GM18519 (cell line): ENCODE data around the gene DKK3.

Source experiments
- ATAC-seq: cut with Tn5 transposase; IDR thresholded peaks from one replicate; pipeline ENCODE4 v1.9.1; 2021; ENCODE audit warnings: mild to moderate bottlenecking, moderate library complexity; ENCODE audit not compliant: unreplicated experiment, low FRiP score

Gene DKK3

GRCh38 chr11:11971906-11972547 lies 36.4 kb downstream of the DKK3 start:
- ATAC-seq: no peak

GRCh38 chr11:11970556-11970955 lies 37.9 kb downstream of the DKK3 start:
- no peak for ATAC-seq

- no peak for ATAC-seq
Measured at GRCh38 chr11:11969380-11970215, 38.8 kb downstream of the DKK3 start.

- ATAC-seq: no peak
Measured at GRCh38 chr11:11968511-11969280, 39.7 kb downstream of the DKK3 start.

- no peak for ATAC-seq
Measured at GRCh38 chr11:11967669-11968510, 40.5 kb downstream of the DKK3 start.

- peak; percentile 84 for ATAC-seq
Measured at GRCh38 chr11:11966826-11967668, 41.4 kb downstream of the DKK3 start.

GRCh38 chr11:11966354-11966741 lies 42.1 kb downstream of the DKK3 start:
- ATAC-seq: no peak

GRCh38 chr11:11965656-11966353 lies 42.6 kb downstream of the DKK3 start:
- ATAC-seq: no peak

- ATAC-seq: no peak
Measured at GRCh38 chr11:11965192-11965591, 43.2 kb downstream of the DKK3 start.

GRCh38 chr11:11964774-11965150 lies 43.7 kb downstream of the DKK3 start:
- no peak for ATAC-seq

- ATAC-seq: no peak
Measured at GRCh38 chr11:11963842-11964773, 44.3 kb downstream of the DKK3 start.

GRCh38 chr11:11963067-11963466 lies 45.4 kb downstream of the DKK3 start:
- ATAC-seq: no peak

GRCh38 chr11:11961399-11962028 lies 46.9 kb downstream of the DKK3 start:
- ATAC-seq: no peak

- ATAC-seq: no peak
Measured at GRCh38 chr11:11960687-11961086, 47.7 kb downstream of the DKK3 start.

- no peak for ATAC-seq
Measured at GRCh38 chr11:11959601-11960000, 48.8 kb downstream of the DKK3 start.

GRCh38 chr11:11958403-11959231 lies 49.8 kb downstream of the DKK3 start:
- ATAC-seq: no peak

- ATAC-seq: no peak
Measured at GRCh38 chr11:11956006-11956405, 52.4 kb downstream of the DKK3 start.
